Caco-2 (cell line): Measurements from ENCODE around the gene CDKN1C. TPM values are rescaled to one million over a fixed set of nuclear protein-coding genes. Genes with fewer than 3 reads are reported as not detected.

Source experiments
- BruUV-seq: library from RNA; stranded (reverse); fragments of 400-500 nt; replicated peaks from 2 replicates; lab custom pipeline; 2021; lab: Mats Ljungman, UMichigan
- CTCF ChIA-PET: fragments of 300-600 bp; sonication (Branson Sonifier 250); formaldehyde crosslinking; loops from one replicate; lab custom pipeline; 2022; ENCODE audit warnings: antibody characterized with exemption; lab: Charles Lee
- POLR2A ChIA-PET: fragments of 300-600 bp; sonication (Branson Sonifier 250); formaldehyde crosslinking; loops from one replicate; lab custom pipeline; 2022; ENCODE audit warnings: antibody characterized with exemption; lab: Charles Lee
- DNase-seq, 2 experiments: peaks; one replicate each; pipeline versions ENCODE4 v3.0.0 to v3.0.0-alpha.2; 2020 to 2022
- H3K27me3 ChIP-seq: replicated peaks from 2 replicates; pipeline ENCODE4 v1.6.0; 2011; ENCODE audit warnings: low read length; ENCODE audit not compliant: control insufficient read depth, insufficient read depth
- H3K36me3 ChIP-seq: 2 replicates; pipeline ENCODE4 v1.5.1; 2011; ENCODE audit warnings: low read length; ENCODE audit not compliant: control insufficient read depth, insufficient read depth
- H3K4me1 ChIP-seq: fragments of 250-450 bp; sonication (Bioruptor Pico); 2 replicates; pipeline ENCODE4 v1.5.1; 2020; ENCODE audit warnings: mild to moderate bottlenecking
- H3K4me3 ChIP-seq: 2 replicates; pipeline ENCODE4 v1.5.1; 2011; ENCODE audit warnings: low read depth, mild to moderate bottlenecking, control low read depth, low read length
- H3K9me3 ChIP-seq: fragments of 250-450 bp; sonication (Bioruptor Pico); 2 replicates; pipeline ENCODE4 v1.5.1; 2020; ENCODE audit warnings: mild to moderate bottlenecking, moderate library complexity
- H3K27ac Mint-ChIP-seq: one replicate; pipeline ENCODE4 v1.8.0; 2022; ENCODE audit warnings: mixed read lengths; ENCODE audit not compliant: unreplicated experiment
- H3K27me3 Mint-ChIP-seq: one replicate; pipeline ENCODE4 v1.8.0; 2022; ENCODE audit warnings: mixed read lengths; ENCODE audit not compliant: insufficient read depth, unreplicated experiment
- H3K36me3 Mint-ChIP-seq: one replicate; pipeline ENCODE4 v1.8.0; 2022; ENCODE audit warnings: mild to moderate bottlenecking, mixed read lengths; ENCODE audit not compliant: insufficient read depth, unreplicated experiment
- H3K4me1 Mint-ChIP-seq: one replicate; pipeline ENCODE4 v1.8.0; 2022; ENCODE audit warnings: low read depth, mixed read lengths; ENCODE audit not compliant: unreplicated experiment
- H3K4me3 Mint-ChIP-seq: one replicate; pipeline ENCODE4 v1.8.0; 2022; ENCODE audit warnings: mild to moderate bottlenecking, moderate library complexity, mixed read lengths; ENCODE audit not compliant: unreplicated experiment
- H3K9me3 Mint-ChIP-seq: one replicate; pipeline ENCODE4 v1.8.0; 2022; ENCODE audit warnings: mixed read lengths; ENCODE audit not compliant: unreplicated experiment
- intact Hi-C: fragments of 100-400 bp; cut with micrococcal nuclease; formaldehyde crosslinking; loops from one replicate; pipeline ENCODE4 v1.10.0; 2022; ENCODE audit not compliant: unreplicated experiment
- total RNA-seq: library from RNA; stranded (reverse); gene quantifications from 2 replicates; pipeline ENCODE4 v1.2.3, GENCODE V29; 2022
- TF ChIP-seq, protein P1 (sequence below), 2 experiments: fragments of 200-600 bp in 1 of 2; IDR thresholded peaks; 1 replicate in 1 of 2; 2 replicates in 1 of 2; pipeline versions ENCODE4 v1.5.1 to v1.8.0; 2011 to 2022; ENCODE audit warnings: antibody characterized with exemption in 1 of 2, control low read depth in 1 of 2, inconsistent platforms in 1 of 2, low read depth in 1 of 2, low read length in 1 of 2, mild to moderate bottlenecking in 1 of 2, moderate library complexity in 1 of 2; ENCODE audit not compliant: insufficient read depth in 1 of 2, severe bottlenecking in 1 of 2, unreplicated experiment in 1 of 2

CDKN1C gene
- total RNA-seq, 1 experiment from 2014 or later, result 25.5 TPM

DNA sequence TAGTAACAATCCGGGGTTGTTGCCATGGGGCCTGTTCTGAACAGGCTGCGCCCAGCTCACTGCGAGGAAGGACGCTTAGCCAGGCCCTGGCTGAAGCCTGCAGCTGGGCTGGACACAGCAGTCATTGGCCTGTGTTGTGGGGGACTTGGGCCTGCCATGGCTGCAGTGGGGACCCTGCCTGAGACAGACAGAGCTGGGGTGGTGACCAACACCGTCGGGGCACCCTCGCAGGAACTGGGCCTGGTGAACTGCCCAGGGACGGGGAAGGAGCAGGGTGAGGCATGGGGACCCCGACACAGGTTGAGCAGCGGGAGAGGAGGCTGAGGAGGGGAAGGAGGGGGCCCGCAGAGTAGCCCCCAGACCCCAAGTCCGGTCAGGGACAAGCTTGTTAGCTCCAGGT lies 34.8 kb upstream of the CDKN1C start:
- H3K9me3 Mint-ChIP-seq, result no peaks in the 10 kb centered on the region
- TF ChIP-seq, protein P1, sequence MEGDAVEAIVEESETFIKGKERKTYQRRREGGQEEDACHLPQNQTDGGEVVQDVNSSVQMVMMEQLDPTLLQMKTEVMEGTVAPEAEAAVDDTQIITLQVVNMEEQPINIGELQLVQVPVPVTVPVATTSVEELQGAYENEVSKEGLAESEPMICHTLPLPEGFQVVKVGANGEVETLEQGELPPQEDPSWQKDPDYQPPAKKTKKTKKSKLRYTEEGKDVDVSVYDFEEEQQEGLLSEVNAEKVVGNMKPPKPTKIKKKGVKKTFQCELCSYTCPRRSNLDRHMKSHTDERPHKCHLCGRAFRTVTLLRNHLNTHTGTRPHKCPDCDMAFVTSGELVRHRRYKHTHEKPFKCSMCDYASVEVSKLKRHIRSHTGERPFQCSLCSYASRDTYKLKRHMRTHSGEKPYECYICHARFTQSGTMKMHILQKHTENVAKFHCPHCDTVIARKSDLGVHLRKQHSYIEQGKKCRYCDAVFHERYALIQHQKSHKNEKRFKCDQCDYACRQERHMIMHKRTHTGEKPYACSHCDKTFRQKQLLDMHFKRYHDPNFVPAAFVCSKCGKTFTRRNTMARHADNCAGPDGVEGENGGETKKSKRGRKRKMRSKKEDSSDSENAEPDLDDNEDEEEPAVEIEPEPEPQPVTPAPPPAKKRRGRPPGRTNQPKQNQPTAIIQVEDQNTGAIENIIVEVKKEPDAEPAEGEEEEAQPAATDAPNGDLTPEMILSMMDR (IDR thresholded peaks at IDR 0.05; ENCODE audit: insufficient read depth in 1 of 2, low read depth in 1 of 2, low read length in 1 of 2, severe bottlenecking in 1 of 2, unreplicated experiment in 1 of 2), result no peak
- H3K27me3 Mint-ChIP-seq, result no peaks in the 10 kb centered on the region
- H3K4me3 ChIP-seq, result no peak overlapping the region
- H3K27me3 ChIP-seq, result no peaks in the 10 kb centered on the region
- no peaks in the 10 kb centered on the region for H3K36me3 ChIP-seq
- CTCF ChIA-PET, result interaction anchor here (0.7 to 1.0 kb wide), 3 partner anchors 9 to 18 kb away, joined by 3 to 4 read pairs (median 3); partner anchors contain the start of gene PHLDA2
- H3K4me3 Mint-ChIP-seq, result no peak overlapping the region
- H3K4me1 Mint-ChIP-seq, result no peaks in the 10 kb centered on the region
- peaks cover 10% of the 10 kb centered on the region for H3K36me3 Mint-ChIP-seq
- intact Hi-C loops, result no loop called here
- no TSS peak for BruUV-seq
- no peaks in the 10 kb centered on the region for H3K9me3 ChIP-seq
- no peak for DNase-seq
- POLR2A ChIA-PET, result interaction anchor here (1.0 kb wide), 1 partner anchor 9 kb away, joined by 4 read pairs; the partner anchor contains the start of gene PHLDA2
- H3K27ac Mint-ChIP-seq, result no peak overlapping the region
- no peaks in the 10 kb centered on the region for H3K4me1 ChIP-seq

DNA sequence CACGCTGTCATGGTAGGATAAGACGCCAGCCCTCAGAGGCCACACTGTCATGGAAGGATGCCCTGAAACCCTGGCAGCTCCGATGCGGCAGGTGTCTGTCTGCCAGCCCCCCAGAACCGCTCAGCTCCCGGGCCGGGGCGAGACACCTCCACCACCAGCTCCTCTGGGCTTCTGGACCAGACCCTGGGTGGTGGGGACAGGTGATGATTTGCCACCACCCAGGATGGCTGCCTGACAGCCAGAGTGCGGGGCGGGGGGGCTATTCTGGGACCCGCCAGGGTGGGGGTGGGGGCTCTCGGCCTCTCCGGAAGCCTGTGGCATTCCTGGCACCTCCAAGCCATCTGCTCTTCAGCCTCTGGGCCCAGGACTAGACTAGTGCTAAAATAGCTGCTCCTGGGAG lies 34.3 kb upstream of the CDKN1C start:
- no peaks in the 10 kb centered on the region for H3K36me3 ChIP-seq
- no peaks in the 10 kb centered on the region for H3K9me3 ChIP-seq
- TF ChIP-seq, protein P1 (IDR thresholded peaks at IDR 0.05; ENCODE audit: insufficient read depth in 1 of 2, low read depth in 1 of 2, low read length in 1 of 2, severe bottlenecking in 1 of 2, unreplicated experiment in 1 of 2), result no peak
- H3K4me1 Mint-ChIP-seq, result no peaks in the 10 kb centered on the region
- H3K36me3 Mint-ChIP-seq, result peaks cover 10% of the 10 kb centered on the region
- intact Hi-C loops, result loop anchor here (10.0 kb wide), 1 partner anchor 715 kb away; no protein-coding TSS in a partner anchor
- ChIA-PET CTCF (no interaction called here), POLR2A (interaction anchor here (1.0 kb wide), 1 partner anchor 9 kb away, joined by 4 read pairs; the partner anchor contains the start of gene PHLDA2)
- H3K9me3 Mint-ChIP-seq, result no peaks in the 10 kb centered on the region
- no peak overlapping the region for H3K27ac Mint-ChIP-seq
- H3K4me1 ChIP-seq, result no peaks in the 10 kb centered on the region
- no peak overlapping the region for H3K4me3 ChIP-seq
- H3K27me3 ChIP-seq, result no peaks in the 10 kb centered on the region
- no TSS peak for BruUV-seq
- H3K27me3 Mint-ChIP-seq, result no peaks in the 10 kb centered on the region
- H3K4me3 Mint-ChIP-seq, result no peak overlapping the region
- DNase-seq, result no peak

DNA sequence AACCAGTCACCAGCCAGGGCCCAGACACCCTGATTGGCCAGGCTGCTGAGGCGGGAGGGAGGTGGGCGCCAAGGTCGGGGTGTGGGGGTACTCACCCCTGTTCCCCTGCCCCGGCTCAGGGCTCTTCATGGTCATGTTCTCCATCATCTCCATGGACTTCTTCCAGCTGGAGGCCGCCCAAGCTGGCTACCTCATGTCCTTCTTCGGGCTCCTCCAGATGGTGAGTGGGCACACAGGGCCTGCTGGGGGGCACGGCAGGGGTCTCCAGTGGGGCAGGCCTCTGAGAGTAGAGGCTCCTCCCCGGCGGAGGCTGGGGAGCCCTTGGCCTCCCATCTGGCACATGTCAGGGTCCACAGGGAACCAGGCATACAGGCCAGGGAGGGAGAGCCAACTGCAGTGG lies 33.6 kb upstream of the CDKN1C start:
- H3K4me3 ChIP-seq, result no peak overlapping the region
- POLR2A ChIA-PET, result no interaction called here
- BruUV-seq, result no TSS peak

More for the DNA sequence above, 33.6 kb upstream of the CDKN1C start:
- intact Hi-C loops, result loop anchor here (10.0 kb wide), 1 partner anchor 714 kb away; no protein-coding TSS in a partner anchor
- H3K4me1 ChIP-seq, result no peaks in the 10 kb centered on the region
- Mint-ChIP-seq H3K4me3 (no peak overlapping the region), H3K36me3 (peaks cover 15% of the 10 kb centered on the region), H3K4me1 (no peaks in the 10 kb centered on the region), H3K27ac (no peak overlapping the region), H3K9me3 (no peaks in the 10 kb centered on the region), H3K27me3 (no peaks in the 10 kb centered on the region)
- no peaks in the 10 kb centered on the region for H3K36me3 ChIP-seq
- TF ChIP-seq, protein P1 (IDR thresholded peaks at IDR 0.05; ENCODE audit: insufficient read depth in 1 of 2, low read depth in 1 of 2, low read length in 1 of 2, severe bottlenecking in 1 of 2, unreplicated experiment in 1 of 2), result no peak
- no peaks in the 10 kb centered on the region for H3K27me3 ChIP-seq
- no peak for DNase-seq
- H3K9me3 ChIP-seq, result no peaks in the 10 kb centered on the region
- CTCF ChIA-PET, result no interaction called here
